Osteoblast (primary cell): ENCODE results near the gene TIGD1. TPM values are rescaled to one million over a fixed set of nuclear protein-coding genes. Genes with fewer than 3 reads are reported as not detected.

ENCODE experiments used
- DNase-seq: peaks from one replicate; pipeline ENCODE4 v3.0.0; 2011; ENCODE audit warnings: low spot score, mixed read lengths; ENCODE audit not compliant: insufficient read length; ENCODE audit errors: missing footprints
- H2AFZ ChIP-seq: 2 replicates; pipeline ENCODE4 v1.6.0; 2011; ENCODE audit warnings: mild to moderate bottlenecking, low read length
- H3K27ac ChIP-seq: 2 replicates; pipeline ENCODE4 v1.5.1; 2011; ENCODE audit warnings: mild to moderate bottlenecking, low read depth, low read length, moderate library complexity
- H3K27me3 ChIP-seq: 2 replicates; pipeline ENCODE4 v1.6.0; 2012; ENCODE audit warnings: mild to moderate bottlenecking, control low read depth, inconsistent platforms, low read length, moderate library complexity; ENCODE audit not compliant: insufficient read depth
- H3K36me3 ChIP-seq: 2 replicates; pipeline ENCODE4 v1.5.1; 2011; ENCODE audit warnings: mild to moderate bottlenecking, low read length, control low read depth, moderate library complexity; ENCODE audit not compliant: insufficient read depth
- H3K4me1 ChIP-seq: 2 replicates; pipeline ENCODE4 v1.5.1; 2011; ENCODE audit warnings: mild to moderate bottlenecking, low read length, control low read depth, moderate library complexity; ENCODE audit not compliant: insufficient read depth
- H3K4me2 ChIP-seq: 2 replicates; pipeline ENCODE4 v1.6.0; 2011; ENCODE audit warnings: mild to moderate bottlenecking, low read length; ENCODE audit not compliant: insufficient read depth
- H3K4me3 ChIP-seq: fragments of 200-600 bp; sonication (generic); 3 replicates; pipeline ENCODE4 v1.5.1; 2012; ENCODE audit warnings: mild to moderate bottlenecking, low read length, inconsistent platforms; ENCODE audit not compliant: insufficient read depth
- H3K79me2 ChIP-seq: 2 replicates; pipeline ENCODE4 v1.6.0; 2012; ENCODE audit warnings: mild to moderate bottlenecking, low read length, control low read depth, inconsistent platforms; ENCODE audit not compliant: insufficient read depth
- H3K9me3 ChIP-seq: 2 replicates; pipeline ENCODE4 v1.5.1; 2011; ENCODE audit warnings: low read depth, low read length, control low read depth
- H4K20me1 ChIP-seq: 2 replicates; pipeline ENCODE4 v1.6.0; 2012; ENCODE audit warnings: mild to moderate bottlenecking, low read length, control low read depth; ENCODE audit not compliant: insufficient read depth
- CTCF ChIP-seq: IDR thresholded peaks from 2 replicates; pipeline ENCODE4 v1.5.1; 2011; ENCODE audit warnings: mild to moderate bottlenecking, low read depth, low read length, moderate library complexity; ENCODE audit errors: extremely low read depth
- total RNA-seq: library from RNA; depleted of rRNA; stranded (reverse); fragments of >200 nt; gene quantifications from 2 replicates; pipeline ENCODE4 v1.2.3, GENCODE V29; 2012

TIGD1 gene
- total RNA-seq, 1 donor = 5.8 TPM

GRCh38 chr2:232518844-232519243 lies 31.5 kb downstream of the TIGD1 start:
- H4K20me1 ChIP-seq = peaks cover 4% of the 10 kb centered on the region
- H3K9me3 ChIP-seq = no peaks in the 10 kb centered on the region
- H3K4me1 ChIP-seq = no peaks in the 10 kb centered on the region
- H3K27me3 ChIP-seq = peaks cover 50% of the 10 kb centered on the region
- H3K4me3 ChIP-seq = no peak overlapping the region
- H3K79me2 ChIP-seq = no peaks in the 10 kb centered on the region
- TF ChIP-seq CTCF = no peak
- no peaks in the 10 kb centered on the region for H3K36me3 ChIP-seq
- no peak overlapping the region for H3K4me2 ChIP-seq
- no peak overlapping the region for H2AFZ ChIP-seq
- DNase-seq = no peak
- no peak overlapping the region for H3K27ac ChIP-seq

- H3K4me1 ChIP-seq = no peaks in the 10 kb centered on the region
- H3K4me2 ChIP-seq = no peak overlapping the region
- H3K4me3 ChIP-seq = no peak overlapping the region
- H3K79me2 ChIP-seq = no peaks in the 10 kb centered on the region
- H3K36me3 ChIP-seq = no peaks in the 10 kb centered on the region
- H3K27ac ChIP-seq = no peak overlapping the region
- no peak overlapping the region for H2AFZ ChIP-seq
- no peak for DNase-seq
- H3K9me3 ChIP-seq = no peaks in the 10 kb centered on the region
- peaks cover 3% of the 10 kb centered on the region for H4K20me1 ChIP-seq
- H3K27me3 ChIP-seq = peaks cover 38% of the 10 kb centered on the region
- no peak for TF ChIP-seq CTCF
These were observed 33.8 kb downstream of the TIGD1 start for GRCh38 chr2:232516551-232516950.

GRCh38 chr2:232515639-232516038 lies 34.7 kb downstream of the TIGD1 start:
- TF ChIP-seq CTCF = no peak
- Histone ChIP-seq H3K4me3 (no peak overlapping the region), H3K4me1 (no peaks in the 10 kb centered on the region), H2AFZ (no peak overlapping the region), H4K20me1 (no peaks in the 10 kb centered on the region), H3K27me3 (peaks cover 29% of the 10 kb centered on the region), H3K36me3 (no peaks in the 10 kb centered on the region), H3K9me3 (no peaks in the 10 kb centered on the region), H3K79me2 (no peaks in the 10 kb centered on the region), H3K4me2 (no peak overlapping the region), H3K27ac (no peak overlapping the region)
- no peak for DNase-seq

- no peak for TF ChIP-seq CTCF
- no peak overlapping the region for H3K4me3 ChIP-seq
- H3K79me2 ChIP-seq = no peaks in the 10 kb centered on the region
- H4K20me1 ChIP-seq = no peaks in the 10 kb centered on the region
- no peaks in the 10 kb centered on the region for H3K4me1 ChIP-seq
- no peak overlapping the region for H2AFZ ChIP-seq
- H3K27me3 ChIP-seq = peaks cover 27% of the 10 kb centered on the region
- H3K27ac ChIP-seq = no peak overlapping the region
- H3K9me3 ChIP-seq = no peaks in the 10 kb centered on the region
- H3K36me3 ChIP-seq = no peaks in the 10 kb centered on the region
- no peak for DNase-seq
- H3K4me2 ChIP-seq = no peak overlapping the region
These were observed 37.0 kb downstream of the TIGD1 start for GRCh38 chr2:232513353-232513752.
